Measurements from ENCODE around the gene SLC5A12. TPM values are rescaled to one million over a fixed set of nuclear protein-coding genes. Genes with fewer than 3 reads are reported as not detected.

Gene SLC5A12
- total RNA-seq, 1 experiment from 2014 or later: 0.82 TPM

DNA sequence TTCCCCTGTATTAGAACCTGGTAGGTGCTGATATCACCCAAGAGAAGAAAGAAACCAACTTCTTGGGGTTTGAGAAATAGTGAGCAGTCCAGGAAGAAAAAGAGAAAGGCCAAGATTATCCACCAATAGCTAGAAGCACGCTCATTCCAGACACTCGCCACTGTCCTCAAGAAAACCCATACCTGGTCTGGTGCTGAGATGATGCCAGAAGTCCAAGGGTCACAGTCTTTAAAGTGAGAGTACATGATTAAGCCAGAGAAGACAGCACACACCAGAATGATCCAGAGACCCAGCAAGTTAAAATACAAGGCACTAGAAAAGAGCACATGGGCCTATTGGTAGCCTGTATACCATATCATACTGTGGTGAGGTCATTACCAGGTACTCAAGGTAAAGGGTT, 23.6 kb downstream of the SLC5A12 start:
- no peak for DNase-seq
- Histone ChIP-seq H3K9me3 (no peaks in the 10 kb centered on the region), H3K27me3 (replicated peaks; ENCODE audit: control insufficient read depth, insufficient read depth, low read length) (no peaks in the 10 kb centered on the region), H3K36me3 (ENCODE audit: control insufficient read depth, insufficient read depth, low read length) (no peaks in the 10 kb centered on the region), H3K4me1 (no peaks in the 10 kb centered on the region), H3K4me3 (ENCODE audit: low read depth, low read length) (no peak overlapping the region)
- intact Hi-C loops (cut with micrococcal nuclease; ENCODE audit: unreplicated experiment): no loop called here
- no peaks in the 10 kb centered on the region for H3K4me1 Mint-ChIP-seq (ENCODE audit: low read depth, unreplicated experiment)
- ChIA-PET POLR2A (no interaction called here), CTCF (no interaction called here)
- no peaks in the 10 kb centered on the region for H3K9me3 Mint-ChIP-seq (ENCODE audit: unreplicated experiment)
- no peak overlapping the region for H3K27ac Mint-ChIP-seq (ENCODE audit: unreplicated experiment)
- no peaks in the 10 kb centered on the region for H3K36me3 Mint-ChIP-seq (ENCODE audit: insufficient read depth, unreplicated experiment)
- no peaks in the 10 kb centered on the region for H3K27me3 Mint-ChIP-seq (ENCODE audit: insufficient read depth, unreplicated experiment)
- BruUV-seq (replicated peaks): no TSS peak
- no peak overlapping the region for H3K4me3 Mint-ChIP-seq (ENCODE audit: unreplicated experiment)
- TF ChIP-seq, protein P1, sequence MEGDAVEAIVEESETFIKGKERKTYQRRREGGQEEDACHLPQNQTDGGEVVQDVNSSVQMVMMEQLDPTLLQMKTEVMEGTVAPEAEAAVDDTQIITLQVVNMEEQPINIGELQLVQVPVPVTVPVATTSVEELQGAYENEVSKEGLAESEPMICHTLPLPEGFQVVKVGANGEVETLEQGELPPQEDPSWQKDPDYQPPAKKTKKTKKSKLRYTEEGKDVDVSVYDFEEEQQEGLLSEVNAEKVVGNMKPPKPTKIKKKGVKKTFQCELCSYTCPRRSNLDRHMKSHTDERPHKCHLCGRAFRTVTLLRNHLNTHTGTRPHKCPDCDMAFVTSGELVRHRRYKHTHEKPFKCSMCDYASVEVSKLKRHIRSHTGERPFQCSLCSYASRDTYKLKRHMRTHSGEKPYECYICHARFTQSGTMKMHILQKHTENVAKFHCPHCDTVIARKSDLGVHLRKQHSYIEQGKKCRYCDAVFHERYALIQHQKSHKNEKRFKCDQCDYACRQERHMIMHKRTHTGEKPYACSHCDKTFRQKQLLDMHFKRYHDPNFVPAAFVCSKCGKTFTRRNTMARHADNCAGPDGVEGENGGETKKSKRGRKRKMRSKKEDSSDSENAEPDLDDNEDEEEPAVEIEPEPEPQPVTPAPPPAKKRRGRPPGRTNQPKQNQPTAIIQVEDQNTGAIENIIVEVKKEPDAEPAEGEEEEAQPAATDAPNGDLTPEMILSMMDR (IDR thresholded peaks at IDR 0.05; ENCODE audit: insufficient read depth in 1 of 2, low read depth in 1 of 2, low read length in 1 of 2, severe bottlenecking in 1 of 2, unreplicated experiment in 1 of 2): no peak

GRCh38 chr11:26696330-26696729, 25.5 kb downstream of the SLC5A12 start:
- H3K9me3 ChIP-seq: no peaks in the 10 kb centered on the region
- H3K9me3 Mint-ChIP-seq (ENCODE audit: unreplicated experiment): no peaks in the 10 kb centered on the region
- CTCF ChIA-PET: no interaction called here

GRCh38 chr11:26688701-26689100, 33.2 kb downstream of the SLC5A12 start:
- TF ChIP-seq, protein P1 (IDR thresholded peaks at IDR 0.05; ENCODE audit: insufficient read depth in 1 of 2, low read depth in 1 of 2, low read length in 1 of 2, severe bottlenecking in 1 of 2, unreplicated experiment in 1 of 2): no peak
- Mint-ChIP-seq H3K4me1 (ENCODE audit: low read depth, unreplicated experiment) (no peaks in the 10 kb centered on the region), H3K9me3 (ENCODE audit: unreplicated experiment) (no peaks in the 10 kb centered on the region), H3K4me3 (ENCODE audit: unreplicated experiment) (no peak overlapping the region), H3K27me3 (ENCODE audit: insufficient read depth, unreplicated experiment) (no peaks in the 10 kb centered on the region), H3K27ac (ENCODE audit: unreplicated experiment) (no peak overlapping the region), H3K36me3 (ENCODE audit: insufficient read depth, unreplicated experiment) (no peaks in the 10 kb centered on the region)
- Histone ChIP-seq H3K4me1 (no peaks in the 10 kb centered on the region), H3K27me3 (replicated peaks; ENCODE audit: control insufficient read depth, insufficient read depth, low read length) (no peaks in the 10 kb centered on the region), H3K9me3 (no peaks in the 10 kb centered on the region), H3K4me3 (ENCODE audit: low read depth, low read length) (no peak overlapping the region), H3K36me3 (ENCODE audit: control insufficient read depth, insufficient read depth, low read length) (no peaks in the 10 kb centered on the region)
- ChIA-PET CTCF (no interaction called here), POLR2A (no interaction called here)
- DNase-seq: no peak
- BruUV-seq (replicated peaks): no TSS peak
- intact Hi-C loops (cut with micrococcal nuclease; ENCODE audit: unreplicated experiment): no loop called here

More at GRCh38 chr11:26696330-26696729, 25.5 kb downstream of the SLC5A12 start:
- Histone ChIP-seq H3K4me3 (ENCODE audit: low read depth, low read length) (no peak overlapping the region), H3K27me3 (replicated peaks; ENCODE audit: control insufficient read depth, insufficient read depth, low read length) (no peaks in the 10 kb centered on the region), H3K4me1 (no peaks in the 10 kb centered on the region), H3K36me3 (ENCODE audit: control insufficient read depth, insufficient read depth, low read length) (no peaks in the 10 kb centered on the region)
- intact Hi-C loops (cut with micrococcal nuclease; ENCODE audit: unreplicated experiment): no loop called here
- POLR2A ChIA-PET: no interaction called here
- Mint-ChIP-seq H3K4me3 (ENCODE audit: unreplicated experiment) (no peak overlapping the region), H3K27ac (ENCODE audit: unreplicated experiment) (no peak overlapping the region), H3K4me1 (ENCODE audit: low read depth, unreplicated experiment) (no peaks in the 10 kb centered on the region), H3K36me3 (ENCODE audit: insufficient read depth, unreplicated experiment) (no peaks in the 10 kb centered on the region), H3K27me3 (ENCODE audit: insufficient read depth, unreplicated experiment) (no peaks in the 10 kb centered on the region)
- BruUV-seq (replicated peaks): no TSS peak
- no peak for DNase-seq
- TF ChIP-seq, protein P1 (IDR thresholded peaks at IDR 0.05; ENCODE audit: insufficient read depth in 1 of 2, low read depth in 1 of 2, low read length in 1 of 2, severe bottlenecking in 1 of 2, unreplicated experiment in 1 of 2): no peak
